ENCODE results near the gene APBB1. TPM values are rescaled to one million over a fixed set of nuclear protein-coding genes. Genes with fewer than 3 reads are reported as not detected.

The APBB1 gene
- total RNA-seq, 3 donors from 2014 or later, result 25.7 to 34.5 (median 27.9) TPM

DNA sequence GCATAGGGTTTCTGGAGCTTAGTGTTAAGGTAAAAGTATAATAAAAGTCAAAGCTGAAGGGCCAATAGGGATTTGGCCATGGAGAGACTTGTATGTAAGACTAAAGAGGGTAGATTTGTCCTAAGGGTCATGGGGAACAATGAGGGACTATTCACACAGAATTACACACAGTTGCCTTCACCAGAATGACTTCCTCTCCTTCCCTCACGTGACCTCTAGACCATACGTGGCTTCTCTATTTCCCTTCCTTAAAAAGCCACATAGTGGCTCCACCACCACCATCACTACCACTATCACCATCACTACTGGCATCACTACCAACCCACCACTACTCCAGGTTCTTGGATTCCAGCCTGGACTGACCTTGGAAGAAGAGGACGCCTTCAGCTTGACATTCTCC is 19.1 kb upstream of the APBB1 start:
- DNase-seq (no peak), ATAC-seq (no peak)
- H3K9me3 Mint-ChIP-seq, result no peaks in the 10 kb centered on the region
- no peak overlapping the region for H3K4me3 Mint-ChIP-seq
- H3K36me3 Mint-ChIP-seq (ENCODE audit: insufficient read depth), result no peaks in the 10 kb centered on the region
- H3K4me1 Mint-ChIP-seq (ENCODE audit: low read depth), result no peaks in the 10 kb centered on the region
- no peaks in the 10 kb centered on the region for H3K27me3 Mint-ChIP-seq (ENCODE audit: low read depth)

DNA sequence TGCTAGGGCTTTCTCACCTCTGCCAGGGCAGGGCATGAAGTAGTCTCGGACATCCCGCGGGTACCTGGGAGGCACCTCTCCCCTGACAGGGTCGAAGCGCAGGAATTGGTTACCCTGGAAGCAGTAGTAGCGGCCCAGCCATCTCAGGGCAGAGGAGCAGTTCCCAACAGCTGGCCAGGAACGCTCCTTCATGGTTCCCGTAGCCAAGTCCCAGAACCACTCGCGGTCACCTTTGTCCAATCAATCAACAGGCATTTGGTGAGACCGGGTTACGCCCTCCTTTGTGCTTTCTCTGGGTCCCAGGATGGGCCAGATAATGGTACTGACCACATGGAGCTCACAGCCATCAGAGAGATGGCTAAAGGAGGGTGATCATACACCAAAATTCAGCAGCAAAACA is 18.5 kb upstream of the APBB1 start:
- DNase-seq, result no peak
- H3K4me1 Mint-ChIP-seq (ENCODE audit: low read depth), result no peaks in the 10 kb centered on the region
- H3K27me3 Mint-ChIP-seq (ENCODE audit: low read depth), result no peaks in the 10 kb centered on the region
- no peaks in the 10 kb centered on the region for H3K36me3 Mint-ChIP-seq (ENCODE audit: insufficient read depth)
- H3K9me3 Mint-ChIP-seq, result no peaks in the 10 kb centered on the region
- ATAC-seq, result no peak
- H3K4me3 Mint-ChIP-seq, result no peak overlapping the region

DNA sequence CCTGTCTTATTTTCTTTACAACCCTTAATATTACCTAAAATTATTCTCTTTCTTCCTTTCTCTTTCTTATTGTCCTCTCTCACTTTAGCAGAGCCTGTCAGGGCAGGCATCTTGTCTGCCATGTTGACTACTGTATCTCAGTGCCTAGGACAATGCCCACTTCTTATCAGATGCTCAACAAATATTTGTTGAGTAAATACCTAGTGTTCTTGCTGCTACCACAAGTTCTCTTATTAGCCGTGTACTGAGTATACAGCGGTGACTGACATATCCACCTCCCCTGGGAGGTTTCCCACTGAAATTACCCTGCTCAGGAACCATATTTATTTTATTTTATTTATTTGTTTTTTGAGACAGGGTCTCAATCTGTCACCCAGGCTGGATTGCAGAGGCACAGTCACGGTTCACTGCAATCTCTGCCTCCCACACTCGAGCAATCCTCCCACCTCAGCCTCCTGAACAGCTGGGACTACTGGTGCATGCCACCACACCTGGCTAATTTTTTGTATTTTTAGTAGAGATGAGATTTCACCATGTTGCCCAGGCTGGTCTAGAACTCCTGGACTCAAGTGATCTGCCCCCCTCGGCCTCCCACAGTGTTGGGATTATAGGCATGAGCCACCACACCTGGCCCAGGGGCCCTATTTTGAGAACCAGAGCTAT is 15.2 kb upstream of the APBB1 start:
- H3K9me3 Mint-ChIP-seq, result no peaks in the 10 kb centered on the region
- no peaks in the 10 kb centered on the region for H3K36me3 Mint-ChIP-seq (ENCODE audit: insufficient read depth)
- H3K4me1 Mint-ChIP-seq (ENCODE audit: low read depth), result no peaks in the 10 kb centered on the region
- no peak for ATAC-seq
- H3K27me3 Mint-ChIP-seq (ENCODE audit: low read depth), result no peaks in the 10 kb centered on the region
- no peak for DNase-seq
- no peak overlapping the region for H3K4me3 Mint-ChIP-seq

DNA sequence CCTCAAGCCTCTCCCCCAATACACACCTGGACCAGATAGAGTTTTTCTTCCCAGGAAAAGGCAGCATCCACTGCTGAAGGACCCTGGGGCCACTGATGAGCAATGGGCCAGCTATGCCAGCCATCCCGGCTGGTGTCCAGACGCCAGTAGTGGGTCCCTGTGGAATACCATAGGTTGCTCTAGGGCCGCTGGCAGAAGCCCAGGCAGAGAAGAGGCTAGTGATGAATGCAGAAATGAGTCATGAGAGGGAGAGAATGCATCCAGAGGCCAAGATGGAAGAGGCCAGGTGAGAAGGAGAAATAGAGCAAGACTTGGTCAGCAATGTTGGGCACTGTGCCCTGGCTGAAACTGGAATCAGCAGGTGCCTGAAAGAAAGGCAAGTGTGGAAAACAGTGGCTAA is 13.0 kb upstream of the APBB1 start:
- no peak for DNase-seq
- ATAC-seq, result no peak
- no peaks in the 10 kb centered on the region for H3K9me3 Mint-ChIP-seq
- H3K4me1 Mint-ChIP-seq (ENCODE audit: low read depth), result no peaks in the 10 kb centered on the region
- H3K36me3 Mint-ChIP-seq (ENCODE audit: insufficient read depth), result no peaks in the 10 kb centered on the region
- H3K27me3 Mint-ChIP-seq (ENCODE audit: low read depth), result no peaks in the 10 kb centered on the region
- H3K4me3 Mint-ChIP-seq, result no peak overlapping the region

DNA sequence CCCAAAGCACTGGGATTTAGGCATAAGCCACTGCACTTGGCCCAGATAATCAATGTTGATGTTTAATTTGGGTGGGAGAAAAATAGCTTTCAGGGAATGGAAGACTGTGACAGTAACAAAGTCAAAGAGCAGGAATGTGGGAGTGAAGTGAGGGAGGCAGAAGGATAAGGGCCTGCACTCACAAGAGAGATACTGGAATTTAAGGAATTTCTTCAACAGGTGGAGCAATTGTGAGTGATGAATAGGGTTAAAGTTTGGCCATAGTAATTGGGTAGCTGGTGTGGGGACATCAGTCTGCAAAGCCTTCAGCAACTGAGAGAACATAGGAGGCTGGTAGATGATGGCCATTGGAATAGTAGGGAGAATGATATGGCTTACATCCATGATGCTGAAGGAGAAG is 8.6 kb upstream of the APBB1 start:
- DNase-seq (no peak), ATAC-seq (no peak)
- Mint-ChIP-seq H3K36me3 (ENCODE audit: insufficient read depth) (no peaks in the 10 kb centered on the region), H3K27me3 (ENCODE audit: low read depth) (peaks cover 7% of the 10 kb centered on the region), H3K4me3 (no peak overlapping the region), H3K9me3 (no peaks in the 10 kb centered on the region), H3K4me1 (ENCODE audit: low read depth) (no peaks in the 10 kb centered on the region)

GRCh38 chr11:6420677-6421076 is 1.8 kb upstream of the APBB1 start:
- Mint-ChIP-seq H3K36me3 (ENCODE audit: insufficient read depth) (no peaks in the 10 kb centered on the region), H3K4me1 (ENCODE audit: low read depth) (peaks cover 10% of the 10 kb centered on the region), H3K27me3 (ENCODE audit: low read depth) (peaks cover 12% of the 10 kb centered on the region), H3K9me3 (no peaks in the 10 kb centered on the region), H3K4me3 (peak overlapping the region; percentile 84)
- DNase-seq, result no peak
- ATAC-seq, result no peak

GRCh38 chr11:6418557-6419008 is 311 bp downstream of the APBB1 start:
- Mint-ChIP-seq H3K4me3 (no peak overlapping the region), H3K9me3 (no peaks in the 10 kb centered on the region), H3K4me1 (ENCODE audit: low read depth) (peaks cover 10% of the 10 kb centered on the region), H3K36me3 (ENCODE audit: insufficient read depth) (no peaks in the 10 kb centered on the region), H3K27me3 (ENCODE audit: low read depth) (peaks cover 6% of the 10 kb centered on the region)
- DNase-seq (no peak), ATAC-seq (peak; percentile 6 to 7)

GRCh38 chr11:6417907-6418556 is 862 bp downstream of the APBB1 start:
- Mint-ChIP-seq H3K27me3 (ENCODE audit: low read depth) (peaks cover 5% of the 10 kb centered on the region), H3K9me3 (no peaks in the 10 kb centered on the region), H3K4me3 (no peak overlapping the region), H3K4me1 (ENCODE audit: low read depth) (peaks cover 14% of the 10 kb centered on the region), H3K36me3 (ENCODE audit: insufficient read depth) (no peaks in the 10 kb centered on the region)
- DNase-seq (no peak), ATAC-seq (no peak)

- no peak overlapping the region for H3K4me3 Mint-ChIP-seq
- DNase-seq (no peak), ATAC-seq (no peak)
- H3K9me3 Mint-ChIP-seq, result no peaks in the 10 kb centered on the region
- H3K27me3 Mint-ChIP-seq (ENCODE audit: low read depth), result no peaks in the 10 kb centered on the region
- H3K36me3 Mint-ChIP-seq (ENCODE audit: insufficient read depth), result peaks cover under 1% of the 10 kb centered on the region
- H3K4me1 Mint-ChIP-seq (ENCODE audit: low read depth), result peaks cover 28% of the 10 kb centered on the region
These were observed 3.1 kb downstream of the APBB1 start for GRCh38 chr11:6415797-6416196.

DNA sequence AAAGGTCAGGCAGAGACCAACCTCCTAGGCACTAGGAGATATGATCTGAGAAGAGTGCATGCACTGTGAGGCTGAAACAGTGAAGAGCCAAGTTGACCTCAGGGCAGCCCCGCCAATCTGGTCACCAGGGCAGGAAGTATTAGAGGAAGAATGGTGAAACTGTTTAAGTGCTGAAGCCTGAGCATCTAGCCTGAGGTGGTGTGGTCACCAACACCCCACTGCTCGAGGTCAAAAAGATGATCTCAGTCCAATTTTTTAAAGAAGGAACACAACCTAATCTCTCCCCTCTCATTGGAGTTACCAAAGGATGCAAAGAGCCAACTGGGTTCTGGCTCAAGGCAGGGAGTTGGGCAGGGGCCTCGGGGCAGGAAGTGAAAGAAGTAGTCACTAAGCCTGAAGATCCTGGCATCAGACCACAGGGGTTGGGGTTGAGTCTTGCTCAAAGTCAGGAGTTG is 4.0 kb downstream of the APBB1 start:
- DNase-seq, result no peak
- H3K4me3 Mint-ChIP-seq, result no peak overlapping the region

DNA sequence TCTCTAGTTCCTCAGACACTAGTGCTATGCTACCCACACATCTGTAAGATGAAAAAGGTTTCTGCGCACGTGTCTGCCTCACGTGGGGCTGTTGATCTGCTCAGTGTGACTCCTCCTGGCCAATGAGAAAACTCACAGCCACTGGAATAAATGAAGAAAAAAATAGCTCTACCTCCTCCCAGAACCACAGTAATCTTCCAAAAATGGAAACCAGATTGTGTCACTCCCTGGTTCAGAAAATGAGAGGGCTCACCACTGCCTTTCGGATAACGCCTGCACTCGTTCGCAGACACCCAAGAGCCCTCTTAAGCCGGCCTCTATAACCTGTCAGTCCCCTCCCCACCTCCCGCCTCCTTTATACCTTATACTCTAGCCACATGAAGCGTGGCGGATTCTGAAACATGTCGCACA is 5.1 kb downstream of the APBB1 start:
- Mint-ChIP-seq H3K36me3 (ENCODE audit: insufficient read depth) (peaks cover 9% of the 10 kb centered on the region), H3K4me1 (ENCODE audit: low read depth) (peaks cover 31% of the 10 kb centered on the region), H3K27me3 (ENCODE audit: low read depth) (no peaks in the 10 kb centered on the region), H3K9me3 (no peaks in the 10 kb centered on the region), H3K4me3 (no peak overlapping the region)
- ATAC-seq (peak; percentile 88 to 89), DNase-seq (peak; percentile 66)

More for the DNA sequence above, 4.0 kb downstream of the APBB1 start:
- Mint-ChIP-seq H3K9me3 (no peaks in the 10 kb centered on the region), H3K36me3 (ENCODE audit: insufficient read depth) (peaks cover 6% of the 10 kb centered on the region), H3K4me1 (ENCODE audit: low read depth) (peaks cover 28% of the 10 kb centered on the region), H3K27me3 (ENCODE audit: low read depth) (no peaks in the 10 kb centered on the region)
- ATAC-seq, result peak in 1 of 2 donors; percentile 13

- Mint-ChIP-seq H3K4me1 (ENCODE audit: low read depth) (peaks cover 44% of the 10 kb centered on the region), H3K36me3 (ENCODE audit: insufficient read depth) (peaks cover 12% of the 10 kb centered on the region), H3K9me3 (no peaks in the 10 kb centered on the region), H3K4me3 (no peak overlapping the region), H3K27me3 (ENCODE audit: low read depth) (no peaks in the 10 kb centered on the region)
- no peak for ATAC-seq
- no peak for DNase-seq
These were observed 7.3 kb downstream of the APBB1 start for GRCh38 chr11:6411594-6412031.

GRCh38 chr11:6410695-6411430 is 8.0 kb downstream of the APBB1 start:
- Mint-ChIP-seq H3K9me3 (no peaks in the 10 kb centered on the region), H3K4me3 (no peak overlapping the region), H3K36me3 (ENCODE audit: insufficient read depth) (peaks cover 12% of the 10 kb centered on the region), H3K4me1 (ENCODE audit: low read depth) (peaks cover 52% of the 10 kb centered on the region), H3K27me3 (ENCODE audit: low read depth) (no peaks in the 10 kb centered on the region)
- DNase-seq (no peak), ATAC-seq (no peak)

DNA sequence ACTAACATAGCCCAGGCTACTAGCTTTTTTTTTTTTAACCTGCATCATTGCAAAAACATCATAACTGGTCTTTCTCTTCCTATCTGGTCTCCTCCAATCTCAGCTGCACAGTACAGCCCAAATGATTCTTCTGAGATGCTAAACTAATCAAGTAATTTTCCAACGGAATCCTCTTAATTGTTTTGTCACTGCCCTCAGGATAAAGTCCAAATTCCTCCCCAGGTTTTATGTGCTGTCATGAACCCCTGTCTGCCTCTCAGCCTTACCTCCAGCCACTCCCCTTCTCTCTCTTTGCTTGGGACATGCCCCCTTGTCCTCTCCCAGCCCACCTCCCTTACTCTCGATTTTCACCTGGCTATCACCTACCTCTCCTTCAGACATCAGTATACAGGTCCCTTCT is 12.5 kb downstream of the APBB1 start:
- Mint-ChIP-seq H3K36me3 (ENCODE audit: insufficient read depth) (peaks cover 12% of the 10 kb centered on the region), H3K9me3 (no peaks in the 10 kb centered on the region), H3K4me1 (ENCODE audit: low read depth) (peaks cover 79% of the 10 kb centered on the region), H3K4me3 (no peak overlapping the region), H3K27me3 (ENCODE audit: low read depth) (no peaks in the 10 kb centered on the region)
- DNase-seq (no peak), ATAC-seq (no peak)

All from activated T-cell treated with anti-CD3 and anti-CD28 coated beads, Interleukin-2, amount 50 U/mL, for 4 hours (primary cell).